ENCODE measurements around the gene CAMTA1. TPM values are rescaled to one million over a fixed set of nuclear protein-coding genes. Genes with fewer than 3 reads are reported as not detected.

CAMTA1 gene
- polyA plus RNA-seq, 1 donor (not counting 4 experiments of a cell fraction or from before 2014, with no cell fraction given) = 51.4 TPM

GRCh38 chr1:6914706-6915105, 129.5 kb downstream of the CAMTA1 start:
- H3K27ac ChIP-seq (ENCODE audit: control insufficient read depth, insufficient read depth, low read length) = no peak overlapping the region
- peaks cover 2% of the 10 kb centered on the region for H3K9me3 ChIP-seq (ENCODE audit: control insufficient read depth, low read depth, low read length)
- H2AFZ ChIP-seq (ENCODE audit: control insufficient read depth, low read length) = no peak overlapping the region
- H4K20me1 ChIP-seq (ENCODE audit: control insufficient read depth, extremely low read depth, insufficient read depth, low read length) = no peaks in the 10 kb centered on the region
- H3K9ac ChIP-seq (ENCODE audit: control insufficient read depth, extremely low read depth, insufficient read depth, low read length) = no peak overlapping the region
- no peak overlapping the region for H3K4me3 ChIP-seq (ENCODE audit: control insufficient read depth in 2 of 3, extremely low read depth in 1 of 3, insufficient read depth in 2 of 3, low read depth in 1 of 3, low read length in 3 of 3)
- TF ChIP-seq CTCF (optimal IDR thresholded peaks at IDR 0.05 in 1 of 3, IDR thresholded peaks at IDR 0.05 in 1 of 3, conservative IDR thresholded peaks at IDR 0.05 in 1 of 3; ENCODE audit: extremely low read depth in 1 of 3, insufficient read depth in 2 of 3, low read length in 3 of 3) (no peak), EZH2 (IDR thresholded peaks at IDR 0.05; ENCODE audit: low read length) (no peak)
- no peak overlapping the region for H3K4me2 ChIP-seq (ENCODE audit: control insufficient read depth, extremely low read depth, insufficient read depth, low read depth, low read length)
- DNase-seq (ENCODE audit: low read depth, low spot score) = no peak
- dilution Hi-C loops (cut with MboI; ENCODE audit: extremely low pct_ligation_motif_present, low sequenced_read_pairs) = no loop called here
- peaks cover 20% of the 10 kb centered on the region for H3K4me1 ChIP-seq (ENCODE audit: control insufficient read depth, extremely low read depth, insufficient read depth, low read length)
- FAIRE-seq = no peak
- H3K79me2 ChIP-seq (ENCODE audit: control insufficient read depth, insufficient read depth, low read length) = no peaks in the 10 kb centered on the region
- H3K36me3 ChIP-seq (ENCODE audit: control insufficient read depth in 2 of 2, extremely low read depth in 1 of 2, insufficient read depth in 2 of 2, low read length in 2 of 2) = no peaks in the 10 kb centered on the region
- no peaks in the 10 kb centered on the region for H3K27me3 ChIP-seq (ENCODE audit: control insufficient read depth, extremely low read depth, insufficient read depth, low read length)
- no peaks in the 10 kb centered on the region for H3K9me1 ChIP-seq (ENCODE audit: control insufficient read depth, extremely low read depth, insufficient read depth, low read length)

GRCh38 chr1:6915999-6916565, 130.8 kb downstream of the CAMTA1 start:
- Histone ChIP-seq H3K27me3 (ENCODE audit: control insufficient read depth, extremely low read depth, insufficient read depth, low read length) (no peaks in the 10 kb centered on the region), H3K9me1 (ENCODE audit: control insufficient read depth, extremely low read depth, insufficient read depth, low read length) (no peaks in the 10 kb centered on the region), H3K27ac (ENCODE audit: control insufficient read depth, insufficient read depth, low read length) (no peak overlapping the region), H4K20me1 (ENCODE audit: control insufficient read depth, extremely low read depth, insufficient read depth, low read length) (no peaks in the 10 kb centered on the region), H3K4me3 (ENCODE audit: control insufficient read depth in 2 of 3, extremely low read depth in 1 of 3, insufficient read depth in 2 of 3, low read depth in 1 of 3, low read length in 3 of 3) (no peak overlapping the region), H2AFZ (ENCODE audit: control insufficient read depth, low read length) (no peak overlapping the region), H3K9me3 (ENCODE audit: control insufficient read depth, low read depth, low read length) (peaks cover 2% of the 10 kb centered on the region), H3K36me3 (ENCODE audit: control insufficient read depth in 2 of 2, extremely low read depth in 1 of 2, insufficient read depth in 2 of 2, low read length in 2 of 2) (no peaks in the 10 kb centered on the region), H3K9ac (ENCODE audit: control insufficient read depth, extremely low read depth, insufficient read depth, low read length) (no peak overlapping the region), H3K79me2 (ENCODE audit: control insufficient read depth, insufficient read depth, low read length) (no peaks in the 10 kb centered on the region), H3K4me1 (ENCODE audit: control insufficient read depth, extremely low read depth, insufficient read depth, low read length) (peaks cover 20% of the 10 kb centered on the region), H3K4me2 (ENCODE audit: control insufficient read depth, extremely low read depth, insufficient read depth, low read depth, low read length) (no peak overlapping the region)
- dilution Hi-C loops (cut with MboI; ENCODE audit: extremely low pct_ligation_motif_present, low sequenced_read_pairs) = no loop called here
- DNase-seq (ENCODE audit: low read depth, low spot score) = no peak
- no peak for FAIRE-seq
- TF ChIP-seq CTCF (optimal IDR thresholded peaks at IDR 0.05 in 1 of 3, IDR thresholded peaks at IDR 0.05 in 1 of 3, conservative IDR thresholded peaks at IDR 0.05 in 1 of 3; ENCODE audit: extremely low read depth in 1 of 3, insufficient read depth in 2 of 3, low read length in 3 of 3) (no peak), EZH2 (IDR thresholded peaks at IDR 0.05; ENCODE audit: low read length) (no peak)

All from keratinocyte (primary cell).